Measurements from ENCODE around the gene HEMK1.
A peak's percentile ranks its signal among the peaks of the same experiment; 100 is the strongest.

The HEMK1 gene

GRCh38 chr3:50587806-50588758 lies 18.8 kb downstream of the HEMK1 start:
- Histone ChIP-seq H3K79me2 (ENCODE audit: insufficient read depth, low read length) (no peaks in the 10 kb centered on the region), H3K9me2 (replicated peaks; ENCODE audit: low read depth, low read length) (no peaks in the 10 kb centered on the region), H3K9me3 (ENCODE audit: insufficient read depth, low read depth, low read length) (no peaks in the 10 kb centered on the region), H2AFZ (ENCODE audit: low read length) (no peak overlapping the region), H3K4me3 (ENCODE audit: low read length, poor library complexity, severe bottlenecking) (no peak overlapping the region), H3K36me3 (ENCODE audit: insufficient read depth, low read length) (no peaks in the 10 kb centered on the region), H3K4me1 (ENCODE audit: insufficient read depth, low read length, poor library complexity, severe bottlenecking) (peaks cover 11% of the 10 kb centered on the region), H3K27me3 (ENCODE audit: insufficient read depth, low read length, poor library complexity, severe bottlenecking) (no peaks in the 10 kb centered on the region), H4K20me1 (ENCODE audit: insufficient read depth, low read length, poor library complexity, severe bottlenecking) (no peaks in the 10 kb centered on the region), H3K9ac (ENCODE audit: low read depth, low read length, poor library complexity, severe bottlenecking) (no peak overlapping the region), H3F3A (ENCODE audit: low read depth) (no peaks in the 10 kb centered on the region), H3K4me2 (ENCODE audit: low read depth, low read length, poor library complexity, severe bottlenecking) (no peak overlapping the region)
- TF ChIP-seq, protein P1, sequence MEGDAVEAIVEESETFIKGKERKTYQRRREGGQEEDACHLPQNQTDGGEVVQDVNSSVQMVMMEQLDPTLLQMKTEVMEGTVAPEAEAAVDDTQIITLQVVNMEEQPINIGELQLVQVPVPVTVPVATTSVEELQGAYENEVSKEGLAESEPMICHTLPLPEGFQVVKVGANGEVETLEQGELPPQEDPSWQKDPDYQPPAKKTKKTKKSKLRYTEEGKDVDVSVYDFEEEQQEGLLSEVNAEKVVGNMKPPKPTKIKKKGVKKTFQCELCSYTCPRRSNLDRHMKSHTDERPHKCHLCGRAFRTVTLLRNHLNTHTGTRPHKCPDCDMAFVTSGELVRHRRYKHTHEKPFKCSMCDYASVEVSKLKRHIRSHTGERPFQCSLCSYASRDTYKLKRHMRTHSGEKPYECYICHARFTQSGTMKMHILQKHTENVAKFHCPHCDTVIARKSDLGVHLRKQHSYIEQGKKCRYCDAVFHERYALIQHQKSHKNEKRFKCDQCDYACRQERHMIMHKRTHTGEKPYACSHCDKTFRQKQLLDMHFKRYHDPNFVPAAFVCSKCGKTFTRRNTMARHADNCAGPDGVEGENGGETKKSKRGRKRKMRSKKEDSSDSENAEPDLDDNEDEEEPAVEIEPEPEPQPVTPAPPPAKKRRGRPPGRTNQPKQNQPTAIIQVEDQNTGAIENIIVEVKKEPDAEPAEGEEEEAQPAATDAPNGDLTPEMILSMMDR (conservative IDR thresholded peaks at IDR 0.05; ENCODE audit: low read length): no peak
- no peak for TF ChIP-seq EZH2phosphoT487 (IDR thresholded peaks at IDR 0.05; ENCODE audit: borderline replicate concordance)

GRCh38 chr3:50588759-50589433 lies 19.6 kb downstream of the HEMK1 start:
- Histone ChIP-seq H3K9me3 (ENCODE audit: insufficient read depth, low read depth, low read length) (no peaks in the 10 kb centered on the region), H3K9ac (ENCODE audit: low read depth, low read length, poor library complexity, severe bottlenecking) (no peak overlapping the region), H2AFZ (ENCODE audit: low read length) (no peak overlapping the region), H3K4me1 (ENCODE audit: insufficient read depth, low read length, poor library complexity, severe bottlenecking) (peaks cover 11% of the 10 kb centered on the region), H3K9me2 (replicated peaks; ENCODE audit: low read depth, low read length) (no peaks in the 10 kb centered on the region), H3K4me3 (ENCODE audit: low read length, poor library complexity, severe bottlenecking) (no peak overlapping the region), H3F3A (ENCODE audit: low read depth) (no peaks in the 10 kb centered on the region), H3K27me3 (ENCODE audit: insufficient read depth, low read length, poor library complexity, severe bottlenecking) (no peaks in the 10 kb centered on the region), H3K79me2 (ENCODE audit: insufficient read depth, low read length) (no peaks in the 10 kb centered on the region), H4K20me1 (ENCODE audit: insufficient read depth, low read length, poor library complexity, severe bottlenecking) (no peaks in the 10 kb centered on the region), H3K4me2 (ENCODE audit: low read depth, low read length, poor library complexity, severe bottlenecking) (no peak overlapping the region), H3K36me3 (ENCODE audit: insufficient read depth, low read length) (no peaks in the 10 kb centered on the region)
- TF ChIP-seq, protein P1 (conservative IDR thresholded peaks at IDR 0.05; ENCODE audit: low read length): no peak
- TF ChIP-seq EZH2phosphoT487 (IDR thresholded peaks at IDR 0.05; ENCODE audit: borderline replicate concordance): no peak

GRCh38 chr3:50591196-50591741 lies 21.9 kb downstream of the HEMK1 start:
- Histone ChIP-seq H4K20me1 (ENCODE audit: insufficient read depth, low read length, poor library complexity, severe bottlenecking) (no peaks in the 10 kb centered on the region), H3K4me1 (ENCODE audit: insufficient read depth, low read length, poor library complexity, severe bottlenecking) (peaks cover 11% of the 10 kb centered on the region), H3K4me3 (ENCODE audit: low read length, poor library complexity, severe bottlenecking) (peak overlapping the region; percentile 32), H3K27me3 (ENCODE audit: insufficient read depth, low read length, poor library complexity, severe bottlenecking) (no peaks in the 10 kb centered on the region), H3K9ac (ENCODE audit: low read depth, low read length, poor library complexity, severe bottlenecking) (no peak overlapping the region), H2AFZ (ENCODE audit: low read length) (no peak overlapping the region), H3K4me2 (ENCODE audit: low read depth, low read length, poor library complexity, severe bottlenecking) (peak overlapping the region; percentile 74), H3K9me3 (ENCODE audit: insufficient read depth, low read depth, low read length) (no peaks in the 10 kb centered on the region), H3F3A (ENCODE audit: low read depth) (no peaks in the 10 kb centered on the region), H3K9me2 (replicated peaks; ENCODE audit: low read depth, low read length) (no peaks in the 10 kb centered on the region), H3K36me3 (ENCODE audit: insufficient read depth, low read length) (no peaks in the 10 kb centered on the region), H3K79me2 (ENCODE audit: insufficient read depth, low read length) (no peaks in the 10 kb centered on the region)
- no peak for TF ChIP-seq EZH2phosphoT487 (IDR thresholded peaks at IDR 0.05; ENCODE audit: borderline replicate concordance)
- TF ChIP-seq, protein P1 (conservative IDR thresholded peaks at IDR 0.05; ENCODE audit: low read length): no peak

All from Loucy (cell line).